ENCODE data around the gene MYO1D.

Gene MYO1D

GRCh38 chr17:32903774-32904673 is 27.1 kb upstream of the MYO1D start:
- Histone ChIP-seq H3K23ac (ENCODE audit: low read length) (no peak overlapping the region), H2AK5ac (ENCODE audit: low read length) (no peak overlapping the region), H2BK5ac (ENCODE audit: low read length) (no peak overlapping the region), H4K5ac (ENCODE audit: low read length) (no peak overlapping the region), H3K9ac (ENCODE audit: low read length) (no peak overlapping the region), H3K4me2 (ENCODE audit: low read length) (no peak overlapping the region), H3K4me1 (ENCODE audit: control insufficient read depth, low read depth, low read length) (no peaks in the 10 kb centered on the region), H3K56ac (ENCODE audit: low read length) (no peak overlapping the region), H2BK15ac (replicated peaks; ENCODE audit: low read depth) (no peak overlapping the region), H3K36me3 (ENCODE audit: control insufficient read depth, insufficient read depth, low read length) (no peaks in the 10 kb centered on the region), H3K4ac (ENCODE audit: low read depth, low read length) (no peak overlapping the region), H3K79me1 (ENCODE audit: low read length) (no peaks in the 10 kb centered on the region), H3K27ac (ENCODE audit: low read depth, low read length) (no peak overlapping the region), H4K8ac (ENCODE audit: low read depth, low read length) (no peak overlapping the region), H3K79me2 (ENCODE audit: control insufficient read depth, insufficient read depth, low read length) (no peaks in the 10 kb centered on the region), H3K27me3 (ENCODE audit: insufficient read depth, low read length, poor library complexity) (no peaks in the 10 kb centered on the region), H2BK120ac (ENCODE audit: low read depth, low read length) (no peak overlapping the region), H3K4me3 (ENCODE audit: low read length) (no peak overlapping the region), H3K18ac (ENCODE audit: low read length) (no peak overlapping the region)
- DNase-seq, result no peak
- WGBS (ENCODE audit: extremely low coverage, insufficient coverage, low lambda C conversion rate), result no CpG with 5 or more reads among the region's 5 CpGs

DNA sequence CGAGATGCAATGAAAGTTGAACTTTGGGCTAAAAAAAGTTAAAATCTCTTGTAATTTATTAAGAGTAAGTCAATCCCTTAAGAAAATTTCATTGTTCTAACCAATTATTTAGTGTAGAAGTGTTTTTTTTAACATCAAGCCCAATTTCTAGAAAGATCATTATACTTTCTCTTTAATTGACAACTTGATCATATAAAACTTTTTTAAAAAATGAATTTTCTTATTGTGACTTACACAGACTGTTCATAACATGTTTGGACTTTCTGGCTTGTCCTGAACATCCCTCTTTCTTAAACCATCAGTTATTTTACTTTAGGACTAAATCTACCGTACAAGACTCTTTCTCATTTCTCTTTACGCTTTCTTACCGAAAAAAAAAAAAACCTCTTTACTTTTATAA is 24.8 kb upstream of the MYO1D start:
- Histone ChIP-seq H3K9ac (ENCODE audit: low read length) (no peak overlapping the region), H2BK15ac (replicated peaks; ENCODE audit: low read depth) (no peak overlapping the region), H3K4ac (ENCODE audit: low read depth, low read length) (no peak overlapping the region), H3K23ac (ENCODE audit: low read length) (no peak overlapping the region), H4K5ac (ENCODE audit: low read length) (no peak overlapping the region), H3K4me3 (ENCODE audit: low read length) (no peak overlapping the region), H3K18ac (ENCODE audit: low read length) (no peak overlapping the region), H3K27ac (ENCODE audit: low read depth, low read length) (no peak overlapping the region), H3K27me3 (ENCODE audit: insufficient read depth, low read length, poor library complexity) (no peaks in the 10 kb centered on the region), H2AK5ac (ENCODE audit: low read length) (no peak overlapping the region), H2BK5ac (ENCODE audit: low read length) (no peak overlapping the region), H3K4me1 (ENCODE audit: control insufficient read depth, low read depth, low read length) (no peaks in the 10 kb centered on the region), H3K56ac (ENCODE audit: low read length) (no peak overlapping the region), H3K79me2 (ENCODE audit: control insufficient read depth, insufficient read depth, low read length) (no peaks in the 10 kb centered on the region), H4K8ac (ENCODE audit: low read depth, low read length) (no peak overlapping the region), H3K36me3 (ENCODE audit: control insufficient read depth, insufficient read depth, low read length) (no peaks in the 10 kb centered on the region), H2BK120ac (ENCODE audit: low read depth, low read length) (no peak overlapping the region), H3K79me1 (ENCODE audit: low read length) (no peaks in the 10 kb centered on the region), H3K4me2 (ENCODE audit: low read length) (no peak overlapping the region)
- WGBS (ENCODE audit: extremely low coverage, insufficient coverage, low lambda C conversion rate), result 100% methylated on average over 3 of the region's 4 CpGs
- DNase-seq, result no peak

DNA sequence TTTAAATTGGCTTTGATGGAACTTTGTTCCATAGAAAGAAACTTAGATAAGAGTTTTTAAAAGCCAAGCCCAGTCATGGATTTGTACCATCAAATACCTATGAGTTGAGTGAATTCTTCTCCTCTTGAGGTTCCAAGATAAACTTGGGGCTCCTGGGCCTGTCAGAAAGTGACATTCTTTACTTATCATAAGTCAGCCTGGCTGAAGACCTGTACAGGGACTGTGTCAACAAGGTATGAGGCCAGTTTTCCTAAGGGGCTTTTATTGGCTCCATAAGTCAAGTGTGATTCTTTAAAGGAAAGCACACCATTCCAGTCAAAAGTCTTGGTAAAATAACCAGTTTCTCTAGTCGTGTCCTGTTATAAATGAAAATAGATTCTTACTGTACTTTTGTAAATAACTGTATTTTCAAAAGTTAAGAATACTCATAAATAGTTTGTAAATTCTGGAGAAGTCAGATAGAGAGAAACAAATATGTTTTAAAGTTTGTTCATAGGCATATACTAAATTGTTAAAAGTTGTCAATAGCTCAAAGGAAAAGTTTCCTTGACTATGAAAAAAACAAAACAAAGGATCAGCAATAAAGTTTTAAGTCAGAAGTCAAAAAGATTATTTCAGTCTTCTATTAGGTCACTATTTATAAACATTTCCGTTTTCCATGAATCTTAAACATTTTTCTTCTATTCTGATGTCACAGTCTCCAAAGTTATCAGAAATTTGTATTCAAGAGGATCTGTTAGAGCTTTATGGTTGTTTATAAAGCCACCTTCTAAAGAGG is 22.5 kb upstream of the MYO1D start:
- no CpG with 5 or more reads among the region's 2 CpGs for WGBS (ENCODE audit: extremely low coverage, insufficient coverage, low lambda C conversion rate)
- H4K5ac ChIP-seq (ENCODE audit: low read length), result no peak overlapping the region
- no peak overlapping the region for H3K23ac ChIP-seq (ENCODE audit: low read length)
- H3K9ac ChIP-seq (ENCODE audit: low read length), result no peak overlapping the region
- H4K8ac ChIP-seq (ENCODE audit: low read depth, low read length), result no peak overlapping the region
- no peak overlapping the region for H3K4me2 ChIP-seq (ENCODE audit: low read length)
- H3K79me1 ChIP-seq (ENCODE audit: low read length), result no peaks in the 10 kb centered on the region
- H3K4ac ChIP-seq (ENCODE audit: low read depth, low read length), result no peak overlapping the region
- H2BK5ac ChIP-seq (ENCODE audit: low read length), result no peak overlapping the region
- H3K27ac ChIP-seq (ENCODE audit: low read depth, low read length), result no peak overlapping the region
- DNase-seq, result no peak
- no peak overlapping the region for H3K4me3 ChIP-seq (ENCODE audit: low read length)
- no peak overlapping the region for H2BK120ac ChIP-seq (ENCODE audit: low read depth, low read length)
- no peaks in the 10 kb centered on the region for H3K4me1 ChIP-seq (ENCODE audit: control insufficient read depth, low read depth, low read length)
- H3K56ac ChIP-seq (ENCODE audit: low read length), result no peak overlapping the region
- no peaks in the 10 kb centered on the region for H3K79me2 ChIP-seq (ENCODE audit: control insufficient read depth, insufficient read depth, low read length)
- H3K36me3 ChIP-seq (ENCODE audit: control insufficient read depth, insufficient read depth, low read length), result no peaks in the 10 kb centered on the region
- H3K18ac ChIP-seq (ENCODE audit: low read length), result no peak overlapping the region
- no peak overlapping the region for H2AK5ac ChIP-seq (ENCODE audit: low read length)
- no peaks in the 10 kb centered on the region for H3K27me3 ChIP-seq (ENCODE audit: insufficient read depth, low read length, poor library complexity)
- H2BK15ac ChIP-seq (replicated peaks; ENCODE audit: low read depth), result no peak overlapping the region

GRCh38 chr17:32896647-32897258 is 19.8 kb upstream of the MYO1D start:
- no peaks in the 10 kb centered on the region for H3K79me2 ChIP-seq (ENCODE audit: control insufficient read depth, insufficient read depth, low read length)
- no peak overlapping the region for H2BK15ac ChIP-seq (replicated peaks; ENCODE audit: low read depth)
- H3K27me3 ChIP-seq (ENCODE audit: insufficient read depth, low read length, poor library complexity), result no peaks in the 10 kb centered on the region
- no peaks in the 10 kb centered on the region for H3K36me3 ChIP-seq (ENCODE audit: control insufficient read depth, insufficient read depth, low read length)
- H2BK5ac ChIP-seq (ENCODE audit: low read length), result no peak overlapping the region
- H2BK120ac ChIP-seq (ENCODE audit: low read depth, low read length), result no peak overlapping the region
- WGBS (ENCODE audit: extremely low coverage, insufficient coverage, low lambda C conversion rate), result no CpG with 5 or more reads among the region's 2 CpGs
- DNase-seq, result no peak
- no peak overlapping the region for H3K18ac ChIP-seq (ENCODE audit: low read length)
- no peak overlapping the region for H3K23ac ChIP-seq (ENCODE audit: low read length)
- no peak overlapping the region for H3K56ac ChIP-seq (ENCODE audit: low read length)
- no peak overlapping the region for H3K4ac ChIP-seq (ENCODE audit: low read depth, low read length)
- H3K4me3 ChIP-seq (ENCODE audit: low read length), result no peak overlapping the region
- no peak overlapping the region for H4K5ac ChIP-seq (ENCODE audit: low read length)
- H4K8ac ChIP-seq (ENCODE audit: low read depth, low read length), result no peak overlapping the region
- no peaks in the 10 kb centered on the region for H3K79me1 ChIP-seq (ENCODE audit: low read length)
- no peaks in the 10 kb centered on the region for H3K4me1 ChIP-seq (ENCODE audit: control insufficient read depth, low read depth, low read length)
- H3K27ac ChIP-seq (ENCODE audit: low read depth, low read length), result no peak overlapping the region
- H3K4me2 ChIP-seq (ENCODE audit: low read length), result no peak overlapping the region
- H3K9ac ChIP-seq (ENCODE audit: low read length), result no peak overlapping the region
- no peak overlapping the region for H2AK5ac ChIP-seq (ENCODE audit: low read length)

GRCh38 chr17:32894245-32894644 is 17.3 kb upstream of the MYO1D start:
- no peak overlapping the region for H3K23ac ChIP-seq (ENCODE audit: low read length)
- no peak overlapping the region for H3K18ac ChIP-seq (ENCODE audit: low read length)
- no peak overlapping the region for H3K56ac ChIP-seq (ENCODE audit: low read length)
- H3K27ac ChIP-seq (ENCODE audit: low read depth, low read length), result no peak overlapping the region
- DNase-seq, result no peak
- no peaks in the 10 kb centered on the region for H3K79me1 ChIP-seq (ENCODE audit: low read length)
- no peak overlapping the region for H2BK120ac ChIP-seq (ENCODE audit: low read depth, low read length)
- no peak overlapping the region for H4K8ac ChIP-seq (ENCODE audit: low read depth, low read length)
- no CpG with 5 or more reads among the region's 4 CpGs for WGBS (ENCODE audit: extremely low coverage, insufficient coverage, low lambda C conversion rate)
- H4K5ac ChIP-seq (ENCODE audit: low read length), result no peak overlapping the region
- no peak overlapping the region for H3K9ac ChIP-seq (ENCODE audit: low read length)
- no peaks in the 10 kb centered on the region for H3K4me1 ChIP-seq (ENCODE audit: control insufficient read depth, low read depth, low read length)
- no peak overlapping the region for H3K4me2 ChIP-seq (ENCODE audit: low read length)
- no peak overlapping the region for H2BK15ac ChIP-seq (replicated peaks; ENCODE audit: low read depth)
- no peaks in the 10 kb centered on the region for H3K36me3 ChIP-seq (ENCODE audit: control insufficient read depth, insufficient read depth, low read length)
- H3K4me3 ChIP-seq (ENCODE audit: low read length), result no peak overlapping the region
- H2AK5ac ChIP-seq (ENCODE audit: low read length), result no peak overlapping the region
- H2BK5ac ChIP-seq (ENCODE audit: low read length), result no peak overlapping the region
- H3K4ac ChIP-seq (ENCODE audit: low read depth, low read length), result no peak overlapping the region
- no peaks in the 10 kb centered on the region for H3K79me2 ChIP-seq (ENCODE audit: control insufficient read depth, insufficient read depth, low read length)
- H3K27me3 ChIP-seq (ENCODE audit: insufficient read depth, low read length, poor library complexity), result no peaks in the 10 kb centered on the region
